Mesendoderm (in vitro differentiated cells): ENCODE results near the gene PDE9A.

Experiments
- DNase-seq: peaks from one replicate; pipeline ENCODE4 v3.0.0; 2013
- H2AK5ac ChIP-seq: 2 replicates; pipeline ENCODE4 v1.6.1; 2013; ENCODE audit warnings: low read length, inconsistent platforms
- H2BK120ac ChIP-seq: 2 replicates; pipeline ENCODE4 v1.6.1; 2013; ENCODE audit warnings: low read depth, mild to moderate bottlenecking, low read length, moderate library complexity, mixed read lengths
- H2BK15ac ChIP-seq: replicated peaks from 2 replicates; pipeline ENCODE4 v1.6.1; 2013; ENCODE audit warnings: low read depth, mild to moderate bottlenecking, moderate library complexity
- H2BK5ac ChIP-seq: 2 replicates; pipeline ENCODE4 v1.6.1; 2013; ENCODE audit warnings: low read length, inconsistent platforms
- H3K18ac ChIP-seq: 2 replicates; pipeline ENCODE4 v1.6.1; 2013; ENCODE audit warnings: mild to moderate bottlenecking, low read length, mixed read lengths
- H3K23ac ChIP-seq: one replicate; pipeline ENCODE4 v1.6.1; 2013; ENCODE audit warnings: low read length
- H3K27ac ChIP-seq: 2 replicates; pipeline ENCODE4 v1.5.1; 2013; ENCODE audit warnings: low read depth, mild to moderate bottlenecking, inconsistent platforms, low read length, moderate library complexity
- H3K27me3 ChIP-seq: 2 replicates; pipeline ENCODE4 v1.6.1; 2013; ENCODE audit warnings: low read length, control low read depth, mild to moderate bottlenecking, inconsistent platforms; ENCODE audit not compliant: insufficient read depth, poor library complexity
- H3K36me3 ChIP-seq: 2 replicates; pipeline ENCODE4 v1.6.1; 2013; ENCODE audit warnings: low read length, inconsistent platforms; ENCODE audit not compliant: control insufficient read depth, insufficient read depth
- H3K4ac ChIP-seq: one replicate; pipeline ENCODE4 v1.6.1; 2013; ENCODE audit warnings: low read depth, mild to moderate bottlenecking, low read length, moderate library complexity
- H3K4me1 ChIP-seq: 2 replicates; pipeline ENCODE4 v1.6.1; 2013; ENCODE audit warnings: low read depth, low read length, inconsistent platforms; ENCODE audit not compliant: control insufficient read depth
- H3K4me2 ChIP-seq: 2 replicates; pipeline ENCODE4 v1.6.1; 2013; ENCODE audit warnings: low read length
- H3K4me3 ChIP-seq: 2 replicates; pipeline ENCODE4 v1.5.1; 2013; ENCODE audit warnings: mild to moderate bottlenecking, low read length
- H3K56ac ChIP-seq: one replicate; pipeline ENCODE4 v1.6.1; 2013; ENCODE audit warnings: low read length
- H3K79me1 ChIP-seq: 2 replicates; pipeline ENCODE4 v1.6.1; 2013; ENCODE audit warnings: low read length, inconsistent platforms
- H3K79me2 ChIP-seq: 2 replicates; pipeline ENCODE4 v1.6.1; 2013; ENCODE audit warnings: mild to moderate bottlenecking, low read length; ENCODE audit not compliant: control insufficient read depth, insufficient read depth
- H3K9ac ChIP-seq: 2 replicates; pipeline ENCODE4 v1.6.1; 2013; ENCODE audit warnings: low read length, inconsistent platforms
- H4K5ac ChIP-seq: one replicate; pipeline ENCODE4 v1.6.1; 2013; ENCODE audit warnings: low read length
- H4K8ac ChIP-seq: one replicate; pipeline ENCODE4 v1.6.1; 2013; ENCODE audit warnings: low read depth, mild to moderate bottlenecking, control low read depth, low read length, moderate library complexity
- WGBS: extraction: QIAGEN DNeasy Blood & Tissue Kit; methylation state at CpG from one replicate; pipeline ENCODE4 v1.1.7; 2013; ENCODE audit warnings: low lambda C conversion rate, missing lambda C conversion rate; ENCODE audit not compliant: insufficient coverage; ENCODE audit errors: extremely low coverage; 5-methylcytosine and 5-hydroxymethylcytosine counted together

Gene PDE9A

DNA sequence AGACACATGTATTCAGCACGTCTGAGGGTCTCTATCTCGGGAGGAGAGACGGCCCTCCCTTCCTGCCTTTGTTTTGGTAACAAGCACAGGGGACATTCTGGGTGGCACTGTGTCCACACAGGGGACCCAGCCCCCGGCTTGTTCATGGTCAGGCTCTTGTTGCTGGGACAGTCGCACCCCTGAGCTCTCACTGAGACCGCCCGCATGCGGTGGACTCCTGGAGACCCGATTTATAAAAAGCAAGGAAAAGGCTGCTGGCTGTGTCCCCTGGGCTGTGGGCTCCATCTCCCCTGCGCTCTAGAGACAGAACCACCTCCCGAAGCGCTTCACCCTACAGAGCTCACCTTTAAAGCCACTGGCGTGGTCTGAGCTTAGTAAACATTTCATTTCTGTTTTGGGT, 122.5 kb downstream of the PDE9A start:
- WGBS, result no CpG with 5 or more reads among the region's 13 CpGs
- Histone ChIP-seq H3K4me3 (no peak overlapping the region), H2AK5ac (no peak overlapping the region), H3K79me1 (no peaks in the 10 kb centered on the region), H3K4me2 (no peak overlapping the region), H3K4ac (no peak overlapping the region), H3K56ac (no peak overlapping the region), H3K27ac (no peak overlapping the region), H3K27me3 (no peaks in the 10 kb centered on the region), H3K9ac (no peak overlapping the region), H4K8ac (no peak overlapping the region), H2BK120ac (no peak overlapping the region), H3K36me3 (peaks cover 5% of the 10 kb centered on the region), H2BK15ac (no peak overlapping the region), H3K79me2 (no peaks in the 10 kb centered on the region), H3K4me1 (peaks cover 6% of the 10 kb centered on the region), H3K23ac (no peak overlapping the region), H4K5ac (no peak overlapping the region), H3K18ac (no peak overlapping the region), H2BK5ac (no peak overlapping the region)
- no peak for DNase-seq

DNA sequence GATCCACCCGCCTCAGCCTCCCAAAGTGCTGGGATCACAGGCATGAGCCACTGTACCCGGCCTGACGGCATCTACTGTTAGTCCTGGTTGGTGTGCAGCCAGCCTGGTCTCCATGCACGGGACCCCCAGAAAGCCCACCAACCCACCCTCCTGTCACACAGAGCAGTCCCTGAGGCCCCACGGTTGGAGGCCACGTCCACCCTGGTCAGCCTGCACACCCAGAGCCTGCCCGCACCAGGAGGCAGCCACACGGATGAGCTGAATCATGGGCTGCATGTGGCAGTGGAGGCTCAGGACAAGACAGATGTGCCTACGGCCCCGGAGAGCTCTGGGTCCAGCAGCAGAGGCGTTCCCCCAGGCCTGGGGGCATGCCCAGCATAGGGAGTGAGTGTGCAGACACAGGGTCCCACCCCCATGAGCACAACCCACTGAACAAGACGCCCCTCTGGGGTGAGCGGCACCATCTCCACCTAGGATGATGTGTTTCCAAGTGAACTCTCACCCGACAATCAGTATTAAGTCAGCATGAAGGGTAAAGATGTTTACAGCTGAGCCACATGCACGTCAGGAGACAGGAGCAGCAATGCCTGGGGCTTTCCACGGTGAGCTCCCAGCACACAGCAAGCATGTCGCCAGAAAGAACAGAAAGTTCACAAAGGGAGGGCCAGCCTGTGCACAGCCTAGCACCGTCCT, 123.8 kb downstream of the PDE9A start:
- Histone ChIP-seq H3K23ac (no peak overlapping the region), H2AK5ac (no peak overlapping the region), H3K9ac (no peak overlapping the region), H3K56ac (no peak overlapping the region), H4K8ac (no peak overlapping the region), H2BK5ac (no peak overlapping the region), H3K4me2 (no peak overlapping the region), H3K36me3 (peaks cover 4% of the 10 kb centered on the region), H3K27ac (no peak overlapping the region), H2BK15ac (no peak overlapping the region), H3K79me1 (no peaks in the 10 kb centered on the region), H3K4me1 (peaks cover 8% of the 10 kb centered on the region), H3K27me3 (no peaks in the 10 kb centered on the region), H3K4ac (no peak overlapping the region), H3K79me2 (no peaks in the 10 kb centered on the region), H3K4me3 (no peak overlapping the region), H2BK120ac (no peak overlapping the region), H3K18ac (no peak overlapping the region), H4K5ac (no peak overlapping the region)
- WGBS, result no CpG with 5 or more reads among the region's 18 CpGs
- DNase-seq, result no peak

DNA sequence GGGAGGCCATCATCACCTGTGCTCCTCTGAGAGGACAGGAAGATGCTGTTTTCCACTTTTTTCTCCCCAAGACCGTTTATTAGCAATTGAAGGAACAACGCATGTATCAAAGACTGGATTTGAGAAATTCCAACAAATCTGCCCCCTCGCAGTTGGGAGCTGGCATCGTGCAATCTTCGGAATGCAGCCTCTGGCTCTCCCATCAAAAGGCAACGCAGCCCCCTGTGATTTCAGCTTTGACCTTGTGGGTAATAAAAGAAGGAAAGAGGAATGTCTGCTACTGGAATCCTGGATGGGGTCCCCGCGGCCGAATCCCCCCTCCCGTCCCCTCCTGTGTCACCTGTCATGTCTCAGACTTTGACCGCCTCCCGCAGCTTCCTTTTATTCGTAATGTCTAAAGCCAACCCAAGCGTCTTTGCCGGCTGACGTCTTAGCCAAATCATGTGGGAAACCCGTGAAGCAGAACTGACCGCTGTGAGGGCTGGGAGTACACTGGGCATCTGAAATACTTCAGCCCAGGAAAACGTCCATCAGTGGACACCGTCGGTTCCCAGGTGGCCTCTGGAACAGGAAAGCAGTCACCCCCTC, 124.4 kb downstream of the PDE9A start:
- Histone ChIP-seq H3K27me3 (no peaks in the 10 kb centered on the region), H2BK120ac (no peak overlapping the region), H2AK5ac (no peak overlapping the region), H3K56ac (no peak overlapping the region), H4K5ac (no peak overlapping the region), H3K79me2 (no peaks in the 10 kb centered on the region), H2BK15ac (no peak overlapping the region), H3K18ac (no peak overlapping the region), H3K9ac (no peak overlapping the region), H3K4me3 (no peak overlapping the region), H3K4me2 (no peak overlapping the region), H3K4ac (no peak overlapping the region), H2BK5ac (no peak overlapping the region), H3K27ac (no peak overlapping the region), H3K36me3 (peaks cover 2% of the 10 kb centered on the region), H3K79me1 (no peaks in the 10 kb centered on the region), H4K8ac (no peak overlapping the region), H3K23ac (no peak overlapping the region), H3K4me1 (peaks cover 8% of the 10 kb centered on the region)
- no peak for DNase-seq
- no CpG with 5 or more reads among the region's 21 CpGs for WGBS

DNA sequence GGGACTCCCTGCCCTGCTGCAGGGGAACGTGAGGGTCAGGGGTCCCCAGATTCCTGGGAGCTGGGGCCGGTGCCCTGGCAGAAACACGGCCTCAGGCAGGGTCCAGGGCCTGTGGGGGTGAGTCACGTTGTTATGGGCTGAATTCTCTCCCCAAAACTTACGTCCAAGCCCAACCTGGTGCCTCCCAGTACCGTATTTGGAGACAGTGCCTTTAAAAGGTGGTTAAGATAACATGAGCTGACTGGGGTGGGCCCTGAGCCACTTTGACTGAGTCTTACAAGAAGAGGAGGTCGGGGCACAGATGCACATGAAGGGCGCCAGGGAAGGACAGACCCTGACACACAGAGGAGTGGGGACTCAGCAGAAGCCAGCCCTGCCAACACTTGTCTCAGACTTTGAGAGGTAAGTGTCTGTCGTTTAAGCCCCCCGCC, 126.0 kb downstream of the PDE9A start:
- Histone ChIP-seq H4K8ac (no peak overlapping the region), H3K56ac (peak overlapping the region; percentile 56), H3K27me3 (no peaks in the 10 kb centered on the region), H3K36me3 (no peaks in the 10 kb centered on the region), H2BK5ac (no peak overlapping the region), H3K23ac (no peak overlapping the region), H3K4me1 (peaks cover 15% of the 10 kb centered on the region), H3K79me2 (no peaks in the 10 kb centered on the region), H3K79me1 (no peaks in the 10 kb centered on the region), H3K18ac (peak overlapping the region; percentile 2), H3K4ac (no peak overlapping the region), H2BK15ac (no peak overlapping the region), H3K4me3 (no peak overlapping the region), H3K4me2 (no peak overlapping the region), H3K9ac (no peak overlapping the region), H2BK120ac (no peak overlapping the region), H2AK5ac (no peak overlapping the region), H4K5ac (no peak overlapping the region), H3K27ac (no peak overlapping the region)
- peak; percentile 40 for DNase-seq
- no CpG with 5 or more reads among the region's 10 CpGs for WGBS

DNA sequence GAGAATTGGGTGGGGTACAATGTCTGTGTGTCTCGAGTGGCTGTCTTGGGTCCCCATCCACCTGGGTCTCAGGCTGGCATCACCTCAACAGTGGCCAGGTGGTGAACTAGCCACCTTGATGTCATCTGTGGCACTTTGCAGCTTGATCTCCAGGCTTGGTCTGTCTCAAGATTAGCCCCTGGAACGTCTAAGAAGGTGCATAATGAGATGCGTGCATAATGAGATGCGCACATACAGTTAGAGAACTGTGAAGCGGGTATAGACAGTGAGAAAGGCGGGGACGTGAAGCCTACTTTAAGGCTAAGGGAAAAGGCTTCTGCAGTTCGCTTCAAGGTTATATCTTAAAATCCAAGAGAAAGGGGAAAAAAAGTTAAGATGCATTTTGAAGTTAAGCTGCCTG, 127.2 kb downstream of the PDE9A start:
- WGBS, result no CpG with 5 or more reads among the region's 8 CpGs
- Histone ChIP-seq H3K79me2 (no peaks in the 10 kb centered on the region), H3K27me3 (no peaks in the 10 kb centered on the region), H3K4me1 (peaks cover 15% of the 10 kb centered on the region), H3K4me3 (no peak overlapping the region), H3K9ac (peak overlapping the region; percentile 24), H2BK15ac (no peak overlapping the region), H3K4ac (no peak overlapping the region), H3K4me2 (peak overlapping the region; percentile 24), H3K18ac (no peak overlapping the region), H2BK5ac (no peak overlapping the region), H3K56ac (peak overlapping the region; percentile 51), H2AK5ac (no peak overlapping the region), H3K79me1 (no peaks in the 10 kb centered on the region), H3K23ac (no peak overlapping the region), H4K5ac (no peak overlapping the region), H3K36me3 (no peaks in the 10 kb centered on the region), H2BK120ac (no peak overlapping the region), H3K27ac (no peak overlapping the region), H4K8ac (no peak overlapping the region)
- DNase-seq, result no peak
